ENCODE results near the gene NFIA. TPM values are rescaled to one million over a fixed set of nuclear protein-coding genes. Genes with fewer than 3 reads are reported as not detected.
A peak's percentile ranks its signal among the peaks of the same experiment; 100 is the strongest.

Gene NFIA
- total RNA-seq, 1 donor from 2014 or later = 16.2 TPM

- H3K9me3 Mint-ChIP-seq (ENCODE audit: unreplicated experiment) = no peaks in the 10 kb centered on the region
- no peak for DNase-seq (ENCODE audit: low spot score)
- TF ChIP-seq, protein P1, sequence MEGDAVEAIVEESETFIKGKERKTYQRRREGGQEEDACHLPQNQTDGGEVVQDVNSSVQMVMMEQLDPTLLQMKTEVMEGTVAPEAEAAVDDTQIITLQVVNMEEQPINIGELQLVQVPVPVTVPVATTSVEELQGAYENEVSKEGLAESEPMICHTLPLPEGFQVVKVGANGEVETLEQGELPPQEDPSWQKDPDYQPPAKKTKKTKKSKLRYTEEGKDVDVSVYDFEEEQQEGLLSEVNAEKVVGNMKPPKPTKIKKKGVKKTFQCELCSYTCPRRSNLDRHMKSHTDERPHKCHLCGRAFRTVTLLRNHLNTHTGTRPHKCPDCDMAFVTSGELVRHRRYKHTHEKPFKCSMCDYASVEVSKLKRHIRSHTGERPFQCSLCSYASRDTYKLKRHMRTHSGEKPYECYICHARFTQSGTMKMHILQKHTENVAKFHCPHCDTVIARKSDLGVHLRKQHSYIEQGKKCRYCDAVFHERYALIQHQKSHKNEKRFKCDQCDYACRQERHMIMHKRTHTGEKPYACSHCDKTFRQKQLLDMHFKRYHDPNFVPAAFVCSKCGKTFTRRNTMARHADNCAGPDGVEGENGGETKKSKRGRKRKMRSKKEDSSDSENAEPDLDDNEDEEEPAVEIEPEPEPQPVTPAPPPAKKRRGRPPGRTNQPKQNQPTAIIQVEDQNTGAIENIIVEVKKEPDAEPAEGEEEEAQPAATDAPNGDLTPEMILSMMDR (IDR thresholded peaks at IDR 0.05; ENCODE audit: unreplicated experiment) = no peak
- peaks cover 54% of the 10 kb centered on the region for H3K4me1 Mint-ChIP-seq (ENCODE audit: unreplicated experiment)
- H3K36me3 Mint-ChIP-seq (ENCODE audit: low read depth, unreplicated experiment) = no peaks in the 10 kb centered on the region
- peaks cover 3% of the 10 kb centered on the region for H3K27me3 Mint-ChIP-seq (ENCODE audit: unreplicated experiment)
- H3K4me3 Mint-ChIP-seq (ENCODE audit: unreplicated experiment) = no peak overlapping the region
- peak overlapping the region; percentile 48 for H3K27ac Mint-ChIP-seq (ENCODE audit: unreplicated experiment)
These were observed 202.6 kb downstream of the NFIA start for GRCh38 chr1:61284936-61285335.

DNA sequence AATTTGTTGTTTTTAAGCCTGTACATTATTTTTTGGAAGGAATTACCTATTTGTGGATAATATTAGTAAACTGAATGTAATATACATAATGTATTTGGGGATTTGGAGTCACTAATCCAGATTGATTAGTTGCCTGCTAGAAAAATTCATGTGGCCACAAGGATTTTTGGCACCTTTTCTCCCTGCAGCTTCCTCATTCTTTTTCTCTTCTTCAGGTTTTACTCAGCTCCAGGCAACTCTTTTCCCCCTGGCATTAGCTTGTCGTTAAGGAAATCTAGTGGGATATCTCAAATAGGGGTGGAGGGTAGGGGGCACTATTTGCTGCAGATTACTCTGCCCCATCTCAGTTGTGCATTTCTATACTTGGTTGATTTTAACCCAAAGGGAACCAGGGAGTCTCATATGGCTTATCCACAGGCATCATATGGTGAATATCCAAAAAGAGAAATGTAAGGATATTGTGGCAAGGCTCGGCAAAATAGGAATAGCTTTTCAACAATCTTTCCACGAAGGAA lies 203.1 kb downstream of the NFIA start:
- Mint-ChIP-seq H3K4me1 (ENCODE audit: unreplicated experiment) (peaks cover 55% of the 10 kb centered on the region), H3K27ac (ENCODE audit: unreplicated experiment) (peak overlapping the region; percentile 57), H3K27me3 (ENCODE audit: unreplicated experiment) (peaks cover 3% of the 10 kb centered on the region)

GRCh38 chr1:61287014-61287413 lies 204.7 kb downstream of the NFIA start:
- DNase-seq (ENCODE audit: low spot score) = no peak
- TF ChIP-seq, protein P1 (IDR thresholded peaks at IDR 0.05; ENCODE audit: unreplicated experiment) = no peak
- H3K9me3 Mint-ChIP-seq (ENCODE audit: unreplicated experiment) = no peaks in the 10 kb centered on the region
- no peak overlapping the region for H3K4me3 Mint-ChIP-seq (ENCODE audit: unreplicated experiment)
- peaks cover 64% of the 10 kb centered on the region for H3K4me1 Mint-ChIP-seq (ENCODE audit: unreplicated experiment)
- no peaks in the 10 kb centered on the region for H3K36me3 Mint-ChIP-seq (ENCODE audit: low read depth, unreplicated experiment)
- peaks cover 5% of the 10 kb centered on the region for H3K27me3 Mint-ChIP-seq (ENCODE audit: unreplicated experiment)
- peak overlapping the region; percentile 96 for H3K27ac Mint-ChIP-seq (ENCODE audit: unreplicated experiment)

More for the DNA sequence above, 203.1 kb downstream of the NFIA start:
- Mint-ChIP-seq H3K4me3 (ENCODE audit: unreplicated experiment) (no peak overlapping the region), H3K36me3 (ENCODE audit: low read depth, unreplicated experiment) (no peaks in the 10 kb centered on the region), H3K9me3 (ENCODE audit: unreplicated experiment) (no peaks in the 10 kb centered on the region)
- TF ChIP-seq, protein P1 (IDR thresholded peaks at IDR 0.05; ENCODE audit: unreplicated experiment) = no peak
- no peak for DNase-seq (ENCODE audit: low spot score)

DNA sequence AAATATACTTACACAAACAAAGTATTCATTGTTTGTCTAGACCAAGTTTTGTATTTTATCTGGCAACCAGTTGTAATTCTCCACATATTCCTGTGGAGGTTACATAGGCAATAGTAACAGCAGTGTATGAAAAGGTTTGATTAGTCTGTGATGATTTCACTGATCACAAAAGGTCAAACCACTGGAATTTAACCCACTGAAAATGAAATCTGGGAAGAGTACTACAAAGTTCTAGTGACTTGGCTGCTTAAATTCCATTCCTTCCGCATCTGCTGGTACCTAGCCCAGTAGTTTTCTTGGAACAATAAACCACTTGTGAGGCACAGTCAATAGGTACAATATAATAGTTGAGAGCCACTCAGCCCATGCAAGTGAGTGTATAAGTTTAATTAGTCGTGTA lies 205.4 kb downstream of the NFIA start:
- TF ChIP-seq, protein P1 (IDR thresholded peaks at IDR 0.05; ENCODE audit: unreplicated experiment) = no peak
- Mint-ChIP-seq H3K4me1 (ENCODE audit: unreplicated experiment) (peaks cover 64% of the 10 kb centered on the region), H3K9me3 (ENCODE audit: unreplicated experiment) (no peaks in the 10 kb centered on the region), H3K27me3 (ENCODE audit: unreplicated experiment) (peaks cover 5% of the 10 kb centered on the region), H3K27ac (ENCODE audit: unreplicated experiment) (peak overlapping the region; percentile 96), H3K4me3 (ENCODE audit: unreplicated experiment) (no peak overlapping the region), H3K36me3 (ENCODE audit: low read depth, unreplicated experiment) (no peaks in the 10 kb centered on the region)
- no peak for DNase-seq (ENCODE audit: low spot score)

DNA sequence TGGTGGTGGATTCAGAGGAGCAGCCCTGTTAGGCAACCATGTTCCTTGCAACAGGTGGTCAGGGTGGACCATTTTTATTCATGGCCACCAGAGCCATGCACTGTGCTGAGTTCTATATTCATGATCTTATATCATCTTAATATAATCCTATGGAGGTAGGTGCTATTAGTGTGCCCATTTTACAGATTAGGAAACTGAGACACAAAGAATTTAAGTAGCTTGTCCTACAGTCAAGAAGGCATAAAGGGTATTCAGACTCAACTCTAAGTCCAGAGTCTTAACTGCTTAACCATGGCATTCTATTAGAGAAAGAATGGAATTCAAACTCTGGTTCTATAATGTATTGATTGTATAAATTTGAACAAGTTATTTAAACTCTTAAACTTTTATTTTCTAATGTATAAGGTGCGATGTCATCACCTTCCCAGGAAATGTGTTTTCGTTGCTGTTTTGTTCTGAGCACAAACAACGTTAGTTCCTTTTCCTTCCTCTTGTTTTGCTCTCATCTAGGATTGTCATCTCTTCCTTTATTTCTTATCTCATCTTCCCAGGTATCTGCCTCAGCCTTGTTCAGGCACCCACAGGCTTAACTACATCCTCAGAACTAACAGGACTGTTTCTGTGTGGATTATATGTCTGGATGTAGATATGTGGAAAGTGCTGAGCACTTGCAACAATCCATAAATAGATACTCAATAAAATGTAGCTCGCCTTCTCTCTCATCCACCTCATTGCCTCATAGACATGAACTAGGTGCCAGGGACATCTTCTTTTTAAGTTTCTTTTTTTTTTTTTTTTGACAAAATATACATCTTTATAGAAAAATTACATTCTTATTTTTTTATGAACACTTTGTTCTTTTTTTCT lies 207.1 kb downstream of the NFIA start:
- Mint-ChIP-seq H3K27ac (ENCODE audit: unreplicated experiment) (peak overlapping the region; percentile 99), H3K9me3 (ENCODE audit: unreplicated experiment) (no peaks in the 10 kb centered on the region), H3K36me3 (ENCODE audit: low read depth, unreplicated experiment) (no peaks in the 10 kb centered on the region), H3K27me3 (ENCODE audit: unreplicated experiment) (peaks cover 5% of the 10 kb centered on the region), H3K4me3 (ENCODE audit: unreplicated experiment) (peak overlapping the region; percentile 22), H3K4me1 (ENCODE audit: unreplicated experiment) (peaks cover 60% of the 10 kb centered on the region)
- TF ChIP-seq, protein P1 (IDR thresholded peaks at IDR 0.05; ENCODE audit: unreplicated experiment) = no peak
- DNase-seq (ENCODE audit: low spot score) = no peak

Data from endothelial cell (in vitro differentiated cells).